OCI-LY3 (cell line): ENCODE data around the gene EFHD1.
"Not testable (repeated sequence)": the region's sequence is repeated elsewhere in the genome, so short reads cannot be mapped to it uniquely, and the experiment has no call there.

Experiments used
- H2AFZ ChIP-seq: fragments of 200-600, 300-600 bp; shearing (Covaris generic); 2 replicates; pipeline ENCODE4 v1.6.0; 2014; ENCODE audit warnings: antibody characterized with exemption, low read depth, low read length
- H3K27ac ChIP-seq: fragments of 200-600, 300-600 bp; sonication (generic); 2 replicates; pipeline ENCODE4 v1.5.1; 2014; ENCODE audit warnings: mild to moderate bottlenecking, low read length, moderate library complexity, mixed read lengths
- H3K27me3 ChIP-seq: fragments of 200-600, 300-600 bp; sonication (generic); 2 replicates; pipeline ENCODE4 v1.6.1; 2014; ENCODE audit warnings: low read depth, low read length, mixed read lengths
- H3K36me3 ChIP-seq: fragments of 200-600, 300-600 bp; sonication (generic); replicated peaks from 2 replicates; pipeline ENCODE3; 2014; ENCODE audit warnings: low read depth, low read length, mixed read lengths
- H3K4me1 ChIP-seq: fragments of 300-600, 200-600 bp; sonication (generic); 2 replicates; pipeline ENCODE4 v1.6.1; 2014; ENCODE audit warnings: low read length, mixed read lengths
- H3K4me2 ChIP-seq: fragments of 200-600, 300-600 bp; sonication (generic); 2 replicates; pipeline ENCODE4 v1.6.1; 2014; ENCODE audit warnings: low read length, mixed read lengths
- H3K4me3 ChIP-seq: fragments of 300-600, 200-600 bp; sonication (generic); 2 replicates; pipeline ENCODE4 v1.5.1; 2014; ENCODE audit warnings: antibody characterized with exemption, mild to moderate bottlenecking, low read length, moderate library complexity
- H3K79me2 ChIP-seq: fragments of 300-600, 200-600 bp; shearing (Covaris generic); 2 replicates; pipeline ENCODE4 v1.6.1; 2014; ENCODE audit warnings: mild to moderate bottlenecking, low read length, mixed read lengths
- H3K9ac ChIP-seq: fragments of 300-600, 200-600 bp; shearing (Covaris generic); 2 replicates; pipeline ENCODE4 v1.6.0; 2014; ENCODE audit warnings: mild to moderate bottlenecking, low read length, moderate library complexity
- H3K9me3 ChIP-seq: fragments of 200-600, 300-600 bp; shearing (Covaris generic); 2 replicates; pipeline ENCODE4 v1.6.1; 2014; ENCODE audit warnings: low read length, mixed read lengths; ENCODE audit not compliant: insufficient read depth
- H4K20me1 ChIP-seq: fragments of 200-600, 300-600 bp; sonication (generic); 2 replicates; pipeline ENCODE4 v1.6.1; 2016; ENCODE audit warnings: low read length, mixed read lengths; ENCODE audit not compliant: insufficient read depth
- EZH2phosphoT487 ChIP-seq: fragments of 200-600 bp; shearing (Covaris generic); IDR thresholded peaks from 2 replicates; pipeline ENCODE4 v1.6.1; 2018; ENCODE audit warnings: antibody characterized with exemption, mixed run types, low read depth
- TF ChIP-seq, protein P1 (sequence below): fragments of 200-600, 300-600 bp; sonication (generic); IDR thresholded peaks from 2 replicates; pipeline ENCODE4 v1.5.1; 2014; ENCODE audit warnings: antibody characterized with exemption, low read length, low read depth

Gene EFHD1

DNA sequence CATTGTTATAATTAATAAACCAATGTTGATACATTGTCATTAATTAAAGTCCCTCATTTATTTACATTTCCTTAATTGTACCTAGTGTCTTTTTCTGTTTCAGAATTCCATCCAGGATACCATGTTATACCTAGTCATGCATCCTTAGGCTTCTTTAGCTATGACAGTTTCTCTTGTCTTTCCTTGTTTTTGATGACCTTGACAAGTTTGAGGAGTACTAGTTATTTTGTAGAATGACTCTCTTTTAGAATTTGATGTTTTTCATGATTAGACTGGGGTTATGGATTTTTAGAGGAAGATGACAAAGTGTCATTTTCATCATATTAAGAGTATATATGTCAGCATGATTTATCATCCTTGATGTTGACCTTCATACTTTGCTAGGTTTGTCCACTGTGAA is 80.1 kb downstream of the EFHD1 start:
- Histone ChIP-seq H3K9me3 (no peaks in the 10 kb centered on the region), H2AFZ (no peak overlapping the region), H3K27me3 (no peaks in the 10 kb centered on the region), H3K79me2 (peaks cover 60% of the 10 kb centered on the region), H3K4me3 (no peak overlapping the region), H4K20me1 (0 out of 2 replicates have a peak, but pooled peaks cover 3% of the 10 kb centered on the region), H3K4me1 (no peaks in the 10 kb centered on the region), H3K9ac (no peak overlapping the region), H3K4me2 (no peak overlapping the region), H3K36me3 (peaks cover 9% of the 10 kb centered on the region), H3K27ac (no peak overlapping the region)
- no peak for TF ChIP-seq EZH2phosphoT487
- TF ChIP-seq, protein P1, sequence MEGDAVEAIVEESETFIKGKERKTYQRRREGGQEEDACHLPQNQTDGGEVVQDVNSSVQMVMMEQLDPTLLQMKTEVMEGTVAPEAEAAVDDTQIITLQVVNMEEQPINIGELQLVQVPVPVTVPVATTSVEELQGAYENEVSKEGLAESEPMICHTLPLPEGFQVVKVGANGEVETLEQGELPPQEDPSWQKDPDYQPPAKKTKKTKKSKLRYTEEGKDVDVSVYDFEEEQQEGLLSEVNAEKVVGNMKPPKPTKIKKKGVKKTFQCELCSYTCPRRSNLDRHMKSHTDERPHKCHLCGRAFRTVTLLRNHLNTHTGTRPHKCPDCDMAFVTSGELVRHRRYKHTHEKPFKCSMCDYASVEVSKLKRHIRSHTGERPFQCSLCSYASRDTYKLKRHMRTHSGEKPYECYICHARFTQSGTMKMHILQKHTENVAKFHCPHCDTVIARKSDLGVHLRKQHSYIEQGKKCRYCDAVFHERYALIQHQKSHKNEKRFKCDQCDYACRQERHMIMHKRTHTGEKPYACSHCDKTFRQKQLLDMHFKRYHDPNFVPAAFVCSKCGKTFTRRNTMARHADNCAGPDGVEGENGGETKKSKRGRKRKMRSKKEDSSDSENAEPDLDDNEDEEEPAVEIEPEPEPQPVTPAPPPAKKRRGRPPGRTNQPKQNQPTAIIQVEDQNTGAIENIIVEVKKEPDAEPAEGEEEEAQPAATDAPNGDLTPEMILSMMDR = no peak

DNA sequence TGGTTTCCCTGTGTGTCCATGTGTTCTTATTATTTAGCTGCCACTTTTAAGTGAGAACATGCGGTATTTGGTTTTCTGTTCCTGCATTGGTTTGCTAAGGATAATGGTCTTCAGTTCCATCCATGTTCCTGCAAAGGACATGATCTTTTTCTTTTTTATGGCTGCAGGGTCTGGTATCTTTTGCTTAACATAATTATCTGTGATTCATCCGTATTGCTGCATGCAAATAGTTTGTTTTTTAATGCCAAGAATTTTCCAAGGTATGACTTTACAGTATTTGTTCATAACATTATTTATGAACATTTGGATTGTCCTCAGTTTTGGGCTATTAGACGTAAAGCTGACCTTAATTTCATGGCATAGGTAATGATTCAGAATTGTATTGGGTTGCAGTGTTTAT is 81.6 kb downstream of the EFHD1 start:
- Histone ChIP-seq H3K4me3 (no peak overlapping the region), H3K9me3 (no peaks in the 10 kb centered on the region), H4K20me1 (0 out of 2 replicates have a peak, but pooled peaks cover 4% of the 10 kb centered on the region), H2AFZ (no peak overlapping the region), H3K9ac (no peak overlapping the region), H3K4me2 (no peak overlapping the region), H3K27ac (no peak overlapping the region), H3K79me2 (peaks cover 74% of the 10 kb centered on the region), H3K4me1 (no peaks in the 10 kb centered on the region), H3K27me3 (no peaks in the 10 kb centered on the region), H3K36me3 (peaks cover 16% of the 10 kb centered on the region)
- TF ChIP-seq, protein P1 = no peak
- TF ChIP-seq EZH2phosphoT487 = no peak

DNA sequence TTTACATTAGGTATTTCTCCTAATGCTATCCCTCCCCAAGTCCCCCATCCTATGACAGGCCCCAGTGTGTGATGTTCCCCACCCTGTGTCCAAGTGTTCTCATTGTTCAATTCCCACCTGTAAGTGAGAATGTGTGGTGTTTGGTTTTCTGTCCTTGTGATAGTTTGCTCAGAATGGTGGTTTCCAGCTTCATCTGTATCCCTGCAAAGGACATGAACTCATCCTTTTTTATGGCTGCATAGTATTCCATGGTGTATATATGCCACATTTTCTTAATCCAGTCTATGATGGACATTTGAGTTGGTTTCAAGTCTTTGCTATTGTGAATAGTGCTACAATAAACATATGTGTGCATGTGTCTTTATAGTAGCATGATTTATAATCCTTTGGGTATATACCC is 86.7 kb downstream of the EFHD1 start:
- H2AFZ ChIP-seq, H3K9ac ChIP-seq, H3K4me2 ChIP-seq, H3K4me1 ChIP-seq, H3K27ac ChIP-seq, H3K27me3 ChIP-seq, H3K9me3 ChIP-seq, H4K20me1 ChIP-seq, H3K4me3 ChIP-seq: not testable (repeated sequence)
- peaks cover 16% of the 10 kb centered on the region for H3K36me3 ChIP-seq
- H3K79me2 ChIP-seq = peaks cover 68% of the 10 kb centered on the region

DNA sequence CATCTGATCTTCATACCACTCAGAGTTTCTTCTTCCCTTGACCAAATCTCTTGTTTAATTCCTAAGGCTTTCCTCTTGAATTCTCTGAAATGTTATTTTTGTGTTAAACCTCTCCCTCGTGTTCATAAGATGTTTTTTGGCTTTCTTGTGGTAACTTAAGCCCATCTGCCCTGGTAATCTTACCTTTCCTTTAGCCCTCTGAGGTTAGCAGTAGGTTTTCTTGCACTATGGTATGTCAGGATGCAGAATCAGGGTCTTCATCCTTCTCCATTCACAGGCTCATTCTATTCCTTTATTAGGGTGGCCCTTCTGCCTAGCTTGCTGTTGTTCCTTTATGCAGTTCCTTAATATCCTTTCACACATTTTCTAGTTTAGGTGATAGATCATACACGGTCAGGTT is 87.9 kb downstream of the EFHD1 start:
- no peak for TF ChIP-seq EZH2phosphoT487
- TF ChIP-seq, protein P1 = no peak
- Histone ChIP-seq H3K27me3 (no peaks in the 10 kb centered on the region), H3K4me2 (no peak overlapping the region), H3K4me3 (no peak overlapping the region), H3K4me1 (no peaks in the 10 kb centered on the region), H3K36me3 (peaks cover 16% of the 10 kb centered on the region), H2AFZ (no peak overlapping the region), H3K9ac (no peak overlapping the region), H4K20me1 (peaks cover 7% of the 10 kb centered on the region; the same call in 1 of the 2 replicates), H3K79me2 (peaks cover 59% of the 10 kb centered on the region), H3K9me3 (no peaks in the 10 kb centered on the region), H3K27ac (no peak overlapping the region)

DNA sequence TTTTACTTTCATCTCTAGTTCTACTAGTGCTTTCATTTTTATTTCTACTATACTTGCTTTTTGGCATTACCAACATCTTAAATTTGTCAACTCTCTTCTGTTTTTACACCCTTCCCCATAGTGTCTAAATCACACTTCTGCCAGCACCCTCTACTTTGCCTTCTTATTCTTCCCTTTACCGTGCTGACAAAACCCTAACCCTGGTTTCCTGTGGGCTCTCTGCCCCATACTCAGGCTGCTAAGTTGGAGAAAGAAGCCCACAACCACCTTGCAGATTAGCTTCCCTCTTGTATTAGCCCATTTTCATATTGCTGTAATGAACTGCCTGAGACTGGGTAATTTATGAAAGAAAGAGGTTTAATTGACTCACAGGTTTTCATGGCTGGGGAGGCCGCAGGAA is 88.5 kb downstream of the EFHD1 start:
- H3K4me3 ChIP-seq = no peak overlapping the region
- H3K79me2 ChIP-seq = peaks cover 53% of the 10 kb centered on the region
- peaks cover 7% of the 10 kb centered on the region; the same call in 1 of the 2 replicates for H4K20me1 ChIP-seq
- no peak overlapping the region for H2AFZ ChIP-seq
- no peak overlapping the region for H3K27ac ChIP-seq
- H3K27me3 ChIP-seq = no peaks in the 10 kb centered on the region
- H3K9me3 ChIP-seq = no peaks in the 10 kb centered on the region
- no peak overlapping the region for H3K9ac ChIP-seq
- peaks cover 16% of the 10 kb centered on the region for H3K36me3 ChIP-seq
- TF ChIP-seq EZH2phosphoT487 = no peak
- TF ChIP-seq, protein P1 = no peak
- H3K4me2 ChIP-seq = no peak overlapping the region
- H3K4me1 ChIP-seq = no peaks in the 10 kb centered on the region
